KMS-11 (cell line): ENCODE measurements around the gene GAB2.
A peak's percentile ranks its signal among the peaks of the same experiment; 100 is the strongest.

Experiments used
- H2AFZ ChIP-seq: fragments of 200-600 bp; sonication (generic); 2 replicates; pipeline ENCODE4 v1.6.1; 2016; ENCODE audit warnings: antibody characterized with exemption, mixed run types, low read depth
- H3K27ac ChIP-seq: fragments of 200-600 bp; sonication (generic); 2 replicates; pipeline ENCODE4 v1.6.1; 2016; ENCODE audit warnings: mild to moderate bottlenecking, mixed run types
- H3K27me3 ChIP-seq: fragments of 200-600 bp; sonication (generic); 2 replicates; pipeline ENCODE4 v1.6.1; 2017; ENCODE audit warnings: mild to moderate bottlenecking, low read depth, mixed run types, moderate library complexity; ENCODE audit not compliant: insufficient read depth
- H3K36me3 ChIP-seq: fragments of 200-600 bp; sonication (generic); 2 replicates; pipeline ENCODE4 v1.6.1; 2017; ENCODE audit warnings: mild to moderate bottlenecking, mixed run types; ENCODE audit not compliant: insufficient read depth
- H3K4me1 ChIP-seq: fragments of 200-600 bp; sonication (generic); 2 replicates; pipeline ENCODE4 v1.6.1; 2016; ENCODE audit warnings: mild to moderate bottlenecking, low read depth, mixed run types; ENCODE audit not compliant: poor library complexity, severe bottlenecking
- H3K4me2 ChIP-seq: fragments of 200-600 bp; sonication (generic); 2 replicates; pipeline ENCODE4 v1.7.0; 2016; ENCODE audit warnings: mild to moderate bottlenecking, mixed run types
- H3K4me3 ChIP-seq: fragments of 200-600 bp; sonication (generic); IDR thresholded peaks from 2 replicates; pipeline ENCODE4 v1.6.1; 2017; ENCODE audit warnings: low read depth, low read length, mixed read lengths; ENCODE audit not compliant: insufficient read depth
- H3K79me2 ChIP-seq: fragments of 200-600 bp; sonication (generic); 2 replicates; pipeline ENCODE4 v1.6.1; 2016; ENCODE audit warnings: low read depth, mixed run types; ENCODE audit not compliant: insufficient read depth
- H3K9ac ChIP-seq: fragments of 200-600 bp; sonication (generic); 2 replicates; pipeline ENCODE4 v1.6.1; 2016; ENCODE audit warnings: mild to moderate bottlenecking, mixed run types
- H4K20me1 ChIP-seq: fragments of 200-600 bp; sonication (generic); 2 replicates; pipeline ENCODE4 v1.6.1; 2016; ENCODE audit warnings: mild to moderate bottlenecking, mixed run types; ENCODE audit not compliant: insufficient read depth
- TF ChIP-seq, protein P1 (sequence below): fragments of 200-600 bp; sonication (generic); conservative IDR thresholded peaks from 2 replicates; pipeline ENCODE4 v1.6.1; 2017; ENCODE audit warnings: low read depth, mild to moderate bottlenecking, antibody characterized with exemption, low read length, moderate library complexity, mixed read lengths

Gene GAB2

DNA sequence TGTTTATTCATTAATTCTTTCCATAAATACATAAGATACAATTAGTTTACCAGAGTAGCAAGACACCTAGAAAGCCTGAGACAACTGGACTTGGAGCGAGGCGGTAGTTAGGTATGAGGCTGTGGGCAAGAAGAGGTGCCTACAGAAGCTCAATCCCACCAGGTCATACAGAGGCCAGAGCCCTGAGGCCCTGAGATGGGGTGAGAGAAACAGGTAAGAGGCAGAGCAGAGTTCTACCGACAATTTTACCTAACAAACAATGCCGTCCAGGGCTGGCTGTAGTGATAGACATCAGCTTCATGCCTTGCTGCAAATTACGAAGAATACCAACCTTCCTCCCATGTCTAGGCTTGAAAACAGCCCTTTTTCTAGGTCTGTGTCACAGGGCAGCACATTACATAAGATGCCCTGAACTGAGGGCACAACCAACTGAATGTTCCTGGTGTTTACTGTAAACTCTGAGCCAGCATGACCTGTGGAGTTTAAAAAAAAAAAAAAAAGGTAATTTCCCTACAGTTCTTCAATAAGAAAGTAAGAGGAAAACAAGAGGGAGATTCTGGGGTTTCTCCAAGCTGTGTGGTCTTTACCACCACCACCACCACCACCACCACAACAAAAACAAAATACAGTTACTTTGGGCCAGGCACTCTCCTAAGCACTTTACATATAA is 105.8 kb downstream of the GAB2 start:
- Histone ChIP-seq H3K4me3 (no peak overlapping the region), H3K36me3 (no peaks in the 10 kb centered on the region), H3K27ac (peak overlapping the region; percentile 59; the same call in 1 of the 2 replicates), H2AFZ (no peak overlapping the region), H3K4me1 (peaks cover 38% of the 10 kb centered on the region), H3K79me2 (no peaks in the 10 kb centered on the region), H3K4me2 (peak overlapping the region; percentile 93), H3K27me3 (no peaks in the 10 kb centered on the region), H4K20me1 (no peaks in the 10 kb centered on the region), H3K9ac (no peak overlapping the region)
- TF ChIP-seq, protein P1, sequence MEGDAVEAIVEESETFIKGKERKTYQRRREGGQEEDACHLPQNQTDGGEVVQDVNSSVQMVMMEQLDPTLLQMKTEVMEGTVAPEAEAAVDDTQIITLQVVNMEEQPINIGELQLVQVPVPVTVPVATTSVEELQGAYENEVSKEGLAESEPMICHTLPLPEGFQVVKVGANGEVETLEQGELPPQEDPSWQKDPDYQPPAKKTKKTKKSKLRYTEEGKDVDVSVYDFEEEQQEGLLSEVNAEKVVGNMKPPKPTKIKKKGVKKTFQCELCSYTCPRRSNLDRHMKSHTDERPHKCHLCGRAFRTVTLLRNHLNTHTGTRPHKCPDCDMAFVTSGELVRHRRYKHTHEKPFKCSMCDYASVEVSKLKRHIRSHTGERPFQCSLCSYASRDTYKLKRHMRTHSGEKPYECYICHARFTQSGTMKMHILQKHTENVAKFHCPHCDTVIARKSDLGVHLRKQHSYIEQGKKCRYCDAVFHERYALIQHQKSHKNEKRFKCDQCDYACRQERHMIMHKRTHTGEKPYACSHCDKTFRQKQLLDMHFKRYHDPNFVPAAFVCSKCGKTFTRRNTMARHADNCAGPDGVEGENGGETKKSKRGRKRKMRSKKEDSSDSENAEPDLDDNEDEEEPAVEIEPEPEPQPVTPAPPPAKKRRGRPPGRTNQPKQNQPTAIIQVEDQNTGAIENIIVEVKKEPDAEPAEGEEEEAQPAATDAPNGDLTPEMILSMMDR, result no peak

DNA sequence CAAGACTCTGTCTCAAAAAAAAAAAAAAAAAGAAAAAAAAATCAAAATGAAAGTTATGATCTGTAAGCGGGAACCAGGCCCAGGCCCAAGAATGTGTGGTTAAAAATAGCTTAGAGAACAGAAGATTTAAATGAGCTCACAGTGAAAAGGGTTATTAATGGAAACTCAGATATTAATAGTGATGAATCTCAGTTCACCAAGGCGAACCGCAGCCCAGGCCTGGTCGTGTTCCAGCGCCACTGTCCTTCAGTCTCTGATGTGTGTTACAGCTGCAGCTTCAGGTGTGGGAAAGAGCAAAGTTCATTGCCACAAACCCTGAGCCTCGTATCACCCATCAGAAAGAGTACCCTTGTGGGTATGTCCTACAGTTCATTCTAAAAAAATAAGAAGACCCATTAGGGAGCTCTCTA is 107.1 kb downstream of the GAB2 start:
- H3K9ac ChIP-seq, result peak overlapping the region; percentile 43; the same call in 1 of the 2 replicates
- no peaks in the 10 kb centered on the region for H3K36me3 ChIP-seq
- peak overlapping the region; percentile 45 for H2AFZ ChIP-seq
- no peaks in the 10 kb centered on the region for H3K79me2 ChIP-seq
- H3K4me2 ChIP-seq, result peak overlapping the region; percentile 93
- no peaks in the 10 kb centered on the region for H3K27me3 ChIP-seq
- H4K20me1 ChIP-seq, result no peaks in the 10 kb centered on the region
- TF ChIP-seq, protein P1, result no peak
- no peak overlapping the region for H3K4me3 ChIP-seq
- H3K4me1 ChIP-seq, result peaks cover 38% of the 10 kb centered on the region
- H3K27ac ChIP-seq, result peak overlapping the region; percentile 59

DNA sequence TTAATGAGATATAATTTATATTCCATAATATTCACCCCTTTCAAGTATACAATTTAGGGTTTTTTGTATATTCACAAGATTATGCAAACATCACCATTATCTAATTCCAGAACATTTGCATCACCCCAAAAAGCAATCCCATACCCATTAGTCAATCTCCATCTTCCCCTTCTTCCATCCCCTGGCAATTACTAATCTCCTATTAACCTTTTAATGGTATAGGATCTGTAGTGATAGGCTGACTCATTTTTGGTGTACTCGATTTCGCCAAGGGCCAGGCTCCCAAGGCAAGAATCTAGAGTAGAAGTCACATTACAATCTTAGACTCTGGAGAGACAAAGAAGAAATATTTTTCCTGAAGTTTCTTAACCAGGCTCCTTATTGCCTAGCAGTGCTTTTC is 113.4 kb downstream of the GAB2 start:
- Histone ChIP-seq H3K27ac (no peak overlapping the region), H2AFZ (no peak overlapping the region), H3K9ac (no peak overlapping the region), H4K20me1 (no peaks in the 10 kb centered on the region), H3K4me1 (peaks cover 4% of the 10 kb centered on the region), H3K36me3 (no peaks in the 10 kb centered on the region), H3K79me2 (no peaks in the 10 kb centered on the region), H3K27me3 (no peaks in the 10 kb centered on the region), H3K4me2 (no peak overlapping the region), H3K4me3 (no peak overlapping the region)
- TF ChIP-seq, protein P1, result no peak

DNA sequence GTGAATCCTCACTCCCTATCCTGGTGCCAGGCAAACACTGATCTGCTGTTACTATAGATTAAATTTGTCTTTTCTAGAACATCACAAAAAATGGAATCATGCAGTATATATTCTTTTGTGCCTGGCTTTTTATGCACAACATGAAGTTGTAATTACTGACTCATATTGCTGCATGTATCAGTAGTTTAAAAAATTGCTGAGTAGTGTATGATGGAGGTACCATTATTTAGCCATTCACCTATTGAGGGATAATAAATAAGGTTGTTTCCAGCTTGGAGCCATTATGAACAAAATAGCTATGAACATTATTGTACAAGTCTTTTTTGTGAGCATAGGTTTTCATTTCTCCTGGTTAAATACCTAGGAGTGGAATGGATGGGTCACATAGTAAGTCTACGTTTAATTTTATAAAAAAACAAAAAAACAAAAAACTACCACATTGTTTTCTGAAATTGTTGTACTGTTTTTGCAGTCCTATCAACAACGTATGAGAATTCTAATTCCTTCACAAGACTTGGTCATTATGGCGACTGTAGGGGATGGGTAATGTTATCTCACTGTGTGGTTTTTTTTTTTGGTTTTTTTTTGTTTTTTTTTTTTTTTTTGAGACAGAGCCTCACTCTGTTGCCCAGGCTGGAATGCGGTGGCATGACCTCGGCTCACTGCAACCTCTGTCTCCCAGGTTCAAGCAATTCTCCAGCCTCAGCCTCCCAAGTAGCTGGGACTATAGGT is 117.3 kb downstream of the GAB2 start:
- Histone ChIP-seq H3K27me3 (no peaks in the 10 kb centered on the region), H4K20me1 (no peaks in the 10 kb centered on the region), H3K36me3 (no peaks in the 10 kb centered on the region), H3K4me2 (no peak overlapping the region), H3K9ac (no peak overlapping the region), H3K4me3 (no peak overlapping the region), H3K27ac (no peak overlapping the region), H3K79me2 (no peaks in the 10 kb centered on the region), H2AFZ (no peak overlapping the region), H3K4me1 (no peaks in the 10 kb centered on the region)
- TF ChIP-seq, protein P1, result no peak
